Subcutaneous adipose tissue (tissue), 4 donors: Measurements from ENCODE around the gene ZNF540. TPM values are rescaled to one million over a fixed set of nuclear protein-coding genes. Genes with fewer than 3 reads are reported as not detected.

Experiments used
- total RNA-seq, 4 donors: library from RNA; depleted of rRNA; stranded (reverse); fragments of >200 nt; gene quantifications; one replicate each; pipeline ENCODE4 v1.1.0, GENCODE V29; 2016

The ZNF540 gene
- total RNA-seq, 4 donors from 2014 or later, result 2.1 to 3.4 (median 2.8) TPM

Other genes starting within 250 kb of the ZNF540 start
- gene ZNF527, start 223.8 kb upstream of the ZNF540 start, total RNA-seq, result 1 to 10 TPM; 4.2 to 6.3 (median 5.3) TPM
- 10 to 100 TPM in 1 of 4 donors, 1 to 10 TPM in 3; 4.7 to 13.9 (median 8.0) TPM for gene ZNF569, start 127.4 kb upstream of the ZNF540 start, total RNA-seq
- 10 to 100 TPM in 1 of 4 donors, 1 to 10 TPM in 3; 6.4 to 13.2 (median 7.7) TPM for gene ZNF570, start 125.5 kb upstream of the ZNF540 start, total RNA-seq
- gene ZNF793, start 87.9 kb upstream of the ZNF540 start, total RNA-seq, result 1 to 10 TPM in 2 of 4 donors, under 1 TPM in 2; 0.16 to 2.8 (median 1.1) TPM
- 1 to 10 TPM; 3.2 to 5.8 (median 4.1) TPM for gene ZNF571, start 84 bp upstream of the ZNF540 start, total RNA-seq
- 10 to 100 TPM in 3 of 4 donors, 1 to 10 TPM in 1; 7.2 to 20.0 (median 12.6) TPM for gene ZFP30, start 60.6 kb downstream of the ZNF540 start, total RNA-seq
- 1 to 10 TPM; 2.4 to 3.0 (median 2.8) TPM for gene ZNF607, start 124.9 kb downstream of the ZNF540 start, total RNA-seq
- gene ZNF573, start 184.7 kb downstream of the ZNF540 start, total RNA-seq, result 10 to 100 TPM in 1 of 4 donors, 1 to 10 TPM in 3; 9.8 to 11.9 (median 9.9) TPM